Stimulated activated naive CD8-positive, alpha-beta T cell treated with anti-CD3 and anti-CD28 coated beads, Interleukin-15, Interleukin-2, amounts not matched to agents 100 U/mL and 50 U/mL, for 24 hours (primary cell): ENCODE data around the gene LPAR1.

ENCODE experiments used
- ATAC-seq: fragments of 150-1000 bp; cut with Tn5 transposase; one replicate; pipeline ENCODE4 v1.10.0; 2021
- DNase-seq: peaks from one replicate; pipeline ENCODE4 v3.0.0; 2021

LPAR1 gene

GRCh38 chr9:110918316-110919049 lies 119.8 kb downstream of the LPAR1 start:
- ATAC-seq: no peak

DNA sequence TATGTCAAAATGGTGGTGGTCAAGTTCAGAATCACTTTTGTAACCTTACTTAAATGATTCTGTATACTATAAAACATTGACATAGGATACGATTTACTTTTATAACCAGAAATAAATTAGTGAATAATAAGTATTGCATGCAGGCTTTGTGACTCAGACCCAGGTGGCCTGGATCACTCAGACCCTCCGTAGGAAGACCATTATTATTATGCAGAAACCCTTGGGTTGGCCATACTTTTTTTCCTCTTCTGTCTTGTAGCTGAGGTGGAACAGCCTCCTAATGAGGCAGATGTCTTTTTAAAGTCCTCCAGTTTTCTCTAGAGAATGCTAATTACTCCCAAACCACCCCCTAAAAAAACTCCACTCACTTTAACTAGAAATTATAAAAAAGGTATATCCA lies 121.9 kb downstream of the LPAR1 start:
- ATAC-seq: no peak
- no peak for DNase-seq

More at GRCh38 chr9:110918316-110919049, 119.8 kb downstream of the LPAR1 start:
- DNase-seq: no peak

DNA sequence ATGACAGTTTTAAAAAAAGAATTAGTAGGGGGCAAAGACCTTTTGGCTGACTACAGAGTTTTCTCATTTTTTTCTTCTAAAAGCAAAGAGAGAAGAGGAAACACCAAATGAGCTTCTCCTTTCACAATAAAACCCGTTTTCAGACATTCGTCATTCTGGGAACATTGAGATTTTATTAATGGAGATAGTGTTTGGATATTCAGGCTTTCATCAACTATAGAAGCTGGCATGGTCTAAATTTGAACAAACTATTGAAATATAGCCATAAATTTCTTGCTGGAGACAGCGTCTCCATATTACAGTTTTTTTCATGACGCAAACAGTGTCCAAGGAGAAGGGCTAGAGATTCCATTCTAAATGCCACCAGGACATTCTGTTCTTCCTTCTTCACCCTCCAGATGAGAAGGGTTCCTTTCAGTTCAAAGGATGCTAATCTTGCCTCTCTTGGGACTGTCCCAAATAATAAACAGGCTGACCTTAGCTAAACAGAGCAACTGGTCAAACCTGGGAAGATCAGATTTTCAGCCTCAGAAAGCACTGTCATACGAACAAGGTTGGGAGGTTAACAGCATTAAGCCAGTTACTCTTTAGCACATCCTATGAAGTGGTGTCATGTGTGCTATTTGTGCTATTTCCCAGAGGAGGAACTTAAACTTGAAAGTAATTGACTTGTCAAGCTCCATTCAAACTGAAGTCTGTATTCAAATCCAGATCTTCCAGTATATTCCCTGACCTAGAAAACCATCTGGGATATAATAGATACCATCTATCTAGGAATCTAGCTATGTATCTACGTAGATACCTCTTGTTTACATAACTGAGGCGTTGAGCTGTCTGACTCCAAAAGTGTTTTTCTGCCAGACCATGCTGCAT lies 125.6 kb downstream of the LPAR1 start:
- DNase-seq (no peak), ATAC-seq (no peak)

DNA sequence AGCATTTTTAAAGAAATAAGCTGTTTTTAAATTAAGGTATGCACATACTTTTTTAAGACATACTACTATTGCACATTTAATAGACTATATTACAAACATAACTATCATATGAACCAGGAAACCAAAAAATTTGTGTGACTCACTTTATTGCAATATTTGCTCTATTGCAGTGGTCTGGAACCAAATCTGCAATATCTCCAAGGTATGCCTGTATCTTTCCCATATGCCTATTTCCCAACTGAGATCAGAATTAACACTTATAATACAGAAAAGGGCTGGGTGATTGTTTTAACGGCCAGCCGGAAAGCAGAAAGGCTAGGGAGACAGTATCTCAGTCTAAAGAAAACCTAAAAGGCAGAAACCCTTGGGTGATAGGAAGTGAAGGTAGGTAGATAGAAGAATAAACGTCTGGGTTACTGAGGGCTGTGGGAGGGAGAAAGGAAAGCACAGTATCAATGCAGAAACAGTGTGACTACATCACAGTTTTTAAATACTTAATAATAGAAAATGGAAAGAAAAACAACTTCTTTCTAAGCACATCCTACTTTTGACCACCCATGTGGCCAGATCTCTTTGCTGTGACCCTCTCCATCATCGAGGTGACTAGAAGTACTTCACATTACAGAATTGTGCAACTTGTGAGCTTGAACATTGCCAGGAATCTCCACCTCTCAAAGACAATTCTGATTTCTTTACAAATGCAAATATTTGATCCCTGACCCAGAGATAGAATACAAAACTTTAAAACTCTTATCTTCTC lies 126.4 kb downstream of the LPAR1 start:
- no peak for ATAC-seq
- DNase-seq: no peak

- DNase-seq (no peak), ATAC-seq (no peak)
Observed at GRCh38 chr9:110908894-110909293, 129.4 kb downstream of the LPAR1 start.

DNA sequence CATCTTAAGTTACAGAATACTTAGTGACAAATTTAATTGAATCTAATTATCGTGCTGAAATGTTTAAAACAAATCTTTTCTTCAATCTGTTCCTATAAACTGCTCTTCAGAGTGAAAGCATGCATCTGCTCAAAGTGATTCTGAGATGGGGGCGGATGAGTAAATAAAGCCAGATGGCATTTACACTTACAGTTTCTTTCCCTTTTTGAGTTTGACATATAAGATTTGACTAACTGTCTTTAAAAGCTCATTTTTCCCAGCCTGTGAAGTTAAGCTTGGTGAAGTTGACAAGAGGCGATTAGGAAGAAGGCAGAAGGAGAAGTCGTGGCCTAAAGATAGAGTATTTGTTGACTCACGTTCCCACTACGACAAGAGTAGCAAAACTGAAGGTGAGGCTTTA lies 137.4 kb downstream of the LPAR1 start:
- no peak for ATAC-seq
- DNase-seq: no peak

- no peak for DNase-seq
- ATAC-seq: no peak
Observed at GRCh38 chr9:110900456-110900855, 137.8 kb downstream of the LPAR1 start.

DNA sequence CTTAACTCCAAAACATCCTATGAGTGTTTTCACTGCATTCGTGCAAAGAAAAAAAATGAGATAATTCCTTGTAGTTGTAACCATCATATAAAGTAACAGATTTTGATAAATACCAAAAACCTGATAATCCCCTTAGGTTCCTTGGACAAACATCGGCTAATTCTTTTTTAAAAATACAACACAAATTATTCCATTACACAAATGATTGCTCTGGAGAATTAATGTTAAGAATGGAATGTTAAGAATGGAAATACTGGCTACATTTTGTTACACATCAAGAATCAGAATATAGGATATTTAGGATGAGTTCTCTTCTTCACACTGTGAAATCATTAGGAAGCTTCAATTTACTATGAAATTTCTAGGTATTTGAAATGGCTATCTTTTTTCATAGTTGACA lies 139.4 kb downstream of the LPAR1 start:
- DNase-seq (no peak), ATAC-seq (no peak)

DNA sequence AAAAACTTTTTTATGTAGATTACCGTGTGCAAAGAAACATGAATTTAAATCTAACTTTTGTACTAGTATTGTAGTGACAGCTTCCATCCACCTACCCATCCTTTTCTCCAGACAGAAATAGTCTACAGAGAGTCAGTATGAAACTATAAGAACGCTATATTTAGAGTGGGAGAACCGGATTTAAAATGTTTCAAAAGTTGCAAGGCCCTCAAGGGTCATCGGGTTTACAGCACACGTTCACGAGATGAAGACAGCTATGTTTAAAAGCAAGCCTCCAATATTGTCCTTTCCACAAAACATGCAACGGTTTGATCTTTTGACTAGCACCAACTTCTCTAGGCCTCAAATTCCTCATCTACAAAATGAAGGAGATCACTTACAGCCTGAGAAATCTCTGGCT lies 139.9 kb downstream of the LPAR1 start:
- DNase-seq (no peak), ATAC-seq (no peak)

GRCh38 chr9:110897943-110898342 lies 140.3 kb downstream of the LPAR1 start:
- ATAC-seq (no peak), DNase-seq (no peak)

DNA sequence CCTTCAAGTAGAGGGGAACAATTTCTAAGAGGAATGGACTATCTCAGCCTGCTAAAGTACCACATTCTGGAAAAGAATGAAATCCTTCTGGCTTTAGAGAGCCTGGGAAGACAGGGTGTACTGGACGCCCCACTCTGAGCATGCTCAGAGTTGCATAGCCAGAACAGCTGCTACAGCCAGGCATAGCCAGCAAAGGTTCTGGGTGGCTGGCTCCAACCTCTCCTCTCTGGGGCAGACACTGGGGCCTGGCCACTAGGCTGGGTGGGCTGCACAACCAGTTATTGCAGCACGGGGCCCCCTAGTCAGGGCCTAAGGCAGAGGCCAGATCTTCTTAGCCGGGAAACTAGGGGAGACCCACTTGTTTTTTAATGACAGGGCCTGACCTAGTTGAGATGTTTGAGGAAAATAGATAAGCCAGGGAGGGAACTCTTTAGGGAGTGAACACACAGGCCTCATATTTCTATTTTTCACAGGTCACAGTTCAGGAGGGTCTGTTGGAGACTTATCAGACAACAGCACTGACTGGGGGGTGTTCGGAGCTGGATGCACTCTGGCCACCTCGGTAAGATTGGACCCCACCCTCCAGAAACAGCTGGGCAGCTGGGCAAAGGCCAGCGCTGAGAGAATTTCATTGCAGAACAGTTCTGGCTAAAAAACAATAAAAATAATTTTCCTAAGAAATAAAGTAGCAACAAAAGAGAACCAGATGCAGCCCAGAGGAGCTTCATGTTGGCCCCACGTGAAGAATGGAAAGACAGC lies 142.9 kb downstream of the LPAR1 start:
- no peak for DNase-seq
- no peak for ATAC-seq

DNA sequence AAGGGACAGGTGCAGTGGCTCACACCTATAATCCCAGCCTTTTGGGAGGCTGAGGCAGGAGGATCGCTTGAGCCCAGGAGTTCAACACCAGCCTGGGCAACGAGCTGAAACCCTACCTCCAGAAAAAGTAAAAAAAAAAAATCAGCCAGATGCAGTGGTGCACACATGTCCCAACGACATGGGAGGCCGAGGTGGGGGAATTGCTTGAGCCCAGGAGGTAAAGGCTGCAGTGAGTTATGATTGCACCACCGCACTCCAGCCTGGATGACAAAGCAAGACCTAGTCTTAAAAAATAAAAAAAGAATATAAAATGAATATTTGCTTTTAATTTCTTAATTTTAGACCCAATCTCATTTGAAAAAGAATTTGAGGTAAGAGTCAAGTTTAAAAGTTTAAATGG lies 143.5 kb downstream of the LPAR1 start:
- no peak for DNase-seq
- ATAC-seq: no peak

DNA sequence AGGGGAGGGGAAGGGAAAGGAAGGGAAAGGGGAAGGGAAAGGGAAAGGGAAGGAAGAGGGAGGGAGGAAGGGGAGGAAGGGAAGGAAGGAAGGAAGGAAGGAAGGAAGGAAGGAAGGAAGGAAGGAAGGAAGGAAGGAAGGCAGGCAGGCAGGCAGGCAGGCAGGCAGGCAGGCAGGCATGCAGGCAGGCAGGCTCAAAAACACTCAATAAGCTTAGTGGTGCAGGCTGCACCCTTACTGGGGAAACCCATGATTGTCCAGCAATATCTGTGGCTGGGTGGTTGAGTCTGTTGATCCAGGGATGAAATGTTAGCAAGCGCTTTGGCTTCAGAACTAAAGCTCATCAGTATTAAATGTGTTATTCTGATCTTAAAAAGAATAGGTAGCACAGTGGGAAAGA lies 145.6 kb downstream of the LPAR1 start:
- DNase-seq (no peak), ATAC-seq (no peak)

DNA sequence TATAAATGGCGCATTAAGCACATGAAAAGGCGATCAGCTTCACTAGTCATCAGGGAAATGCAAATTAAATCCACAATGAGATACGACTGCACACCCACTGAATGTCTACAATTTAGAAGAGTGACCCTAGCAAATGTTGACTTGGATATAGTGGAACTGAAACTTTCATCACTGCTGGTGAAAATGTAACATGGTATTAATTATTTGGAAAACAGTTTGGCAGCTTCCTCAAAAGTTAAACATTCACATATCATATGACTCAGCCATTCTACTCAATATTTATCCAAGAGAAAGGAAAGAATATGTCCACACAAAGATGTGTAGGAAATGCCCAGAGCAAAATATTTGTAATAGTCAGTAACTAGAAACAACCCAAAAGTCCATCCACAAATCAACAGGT lies 146.5 kb downstream of the LPAR1 start:
- DNase-seq (no peak), ATAC-seq (no peak)

- no peak for DNase-seq
Observed at GRCh38 chr9:110890416-110890815, 147.9 kb downstream of the LPAR1 start.

DNA sequence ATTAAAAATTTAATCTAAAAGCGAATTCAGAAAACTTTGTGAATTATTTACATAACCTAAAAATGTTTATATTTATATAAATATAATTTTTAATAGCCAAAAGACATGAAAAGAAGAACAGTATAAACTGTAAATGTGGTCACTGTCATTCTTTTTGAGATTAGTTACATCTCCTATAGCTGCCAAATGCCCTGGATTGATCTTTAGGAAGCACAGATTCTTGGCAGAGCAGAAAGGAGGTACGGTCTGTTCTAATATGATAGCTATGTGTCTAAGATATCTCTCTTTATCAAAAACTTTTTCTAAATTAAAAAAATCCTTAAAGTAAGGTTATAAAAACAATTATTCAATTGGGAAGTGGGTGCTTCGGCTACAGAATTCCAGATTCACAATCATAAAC lies 151.0 kb downstream of the LPAR1 start:
- ATAC-seq (no peak), DNase-seq (no peak)

More at GRCh38 chr9:110890416-110890815, 147.9 kb downstream of the LPAR1 start:
- no peak for ATAC-seq

DNA sequence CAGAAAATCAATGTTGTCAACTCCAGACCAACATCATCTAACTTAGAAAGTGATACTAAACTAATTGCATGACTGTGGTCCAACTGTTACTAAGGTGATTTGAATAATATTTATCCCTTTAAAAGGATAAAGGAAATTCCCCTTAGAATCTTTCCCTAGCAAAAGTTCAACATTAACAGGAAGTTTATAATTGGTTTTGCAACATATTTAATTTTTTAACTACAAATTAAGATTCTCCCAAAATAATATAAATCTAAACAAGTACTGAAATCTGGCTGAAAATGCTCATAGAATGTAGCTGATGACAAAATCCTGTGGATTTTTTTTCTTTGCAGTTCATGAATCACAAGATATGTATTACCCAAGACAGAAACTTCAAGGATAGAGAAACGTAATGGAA lies 151.4 kb downstream of the LPAR1 start:
- ATAC-seq (no peak), DNase-seq (no peak)

GRCh38 chr9:110880189-110880588 lies 158.1 kb downstream of the LPAR1 start:
- DNase-seq (no peak), ATAC-seq (no peak)

DNA sequence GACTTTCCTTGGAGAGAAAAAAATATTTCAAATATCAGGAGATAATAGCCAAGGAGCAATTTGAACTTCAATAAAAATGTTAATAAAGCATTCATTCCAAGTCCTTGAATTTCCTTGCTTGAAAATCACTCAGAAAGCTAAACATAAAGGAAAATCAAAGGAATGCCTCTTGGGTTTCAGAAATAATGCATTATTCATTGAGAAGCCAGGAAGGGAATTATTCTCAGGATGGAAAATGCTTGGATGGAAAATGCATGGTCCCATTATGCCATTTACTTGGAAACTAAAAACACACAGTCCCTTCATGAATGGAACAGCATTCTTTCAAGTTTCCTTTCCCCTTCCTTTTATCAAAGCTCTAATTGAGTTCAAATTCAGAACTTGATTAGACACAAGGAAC lies 160.9 kb downstream of the LPAR1 start:
- no peak for DNase-seq
- ATAC-seq: no peak

GRCh38 chr9:110876929-110877328 lies 161.3 kb downstream of the LPAR1 start:
- no peak for ATAC-seq
- DNase-seq: no peak

- ATAC-seq (no peak), DNase-seq (no peak)
Observed at GRCh38 chr9:110874963-110875674, 163.2 kb downstream of the LPAR1 start.
